K562 (cell line): Measurements from ENCODE around the gene PHOSPHO1. TPM values are rescaled to one million over a fixed set of nuclear protein-coding genes. Genes with fewer than 3 reads are reported as not detected.

Experiments
- FUS ChIP-seq: fragments of 200-400 bp; formaldehyde crosslinking; optimal IDR thresholded peaks from 2 replicates; pipeline ENCODE3; 2017; ENCODE audit warnings: low read depth, low read length
- NFE2L1 ChIP-seq: fragments of 450-650 bp; IDR thresholded peaks from 2 replicates; pipeline ENCODE4 v1.6.1; 2016; ENCODE audit warnings: missing genetic modification characterization, low read depth, mild to moderate bottlenecking, missing compliant biosample characterization, moderate library complexity, borderline replicate concordance
- PHB ChIP-seq: fragments of 250-450 bp; sonication (Bioruptor Pico); IDR thresholded peaks from 2 replicates; pipeline ENCODE4 v1.5.0; 2021
- PHB2 ChIP-seq: fragments of 450-650 bp; IDR thresholded peaks from 2 replicates; pipeline ENCODE4 v1.6.1; 2017; ENCODE audit warnings: low read depth
- PHF20 ChIP-seq: fragments of 450-650 bp; IDR thresholded peaks from 2 replicates; pipeline ENCODE4 v1.6.1; 2018; ENCODE audit not compliant: partially characterized antibody
- RCOR1 ChIP-seq, 2 experiments: IDR thresholded peaks; 2 replicates each; pipeline ENCODE4 v1.6.1; 2012; ENCODE audit warnings: low read depth in 2 of 2, low read length in 2 of 2, borderline replicate concordance in 1 of 2, improper control_type of control experiment in 1 of 2
- polyA plus RNA-seq, 8 experiments: library from polyadenylated mRNA; depleted of rRNA in 4 of 8; stranded (reverse) in 5 of 8; unstranded in 3 of 8; fragments of >200 nt; fragmentation: Nextera tagmentation in 2 of 8; fragmentation: Illumina TruSeq in 1 of 8; extraction: Ambion mirVana in 2 of 8; extraction: Trizol in 1 of 8; gene quantifications; 2 replicates each; pipeline versions ENCODE4 v1.2.1 to v1.2.3, GENCODE V29; 2011 to 2014; ENCODE audit warnings: inconsistent platforms in 1 of 8, missing spikeins in 1 of 8
- total RNA-seq, 7 experiments: library from RNA; depleted of rRNA in 6 of 7; stranded (reverse); fragments of >200 nt in 6 of 7; fragmentation: Illumina TruSeq in 2 of 7; extraction: Trizol in 2 of 7; gene quantifications; 2 replicates each; pipeline versions ENCODE4 v1.2.1 to v1.2.3, GENCODE V29; 2011 to 2021; ENCODE audit warnings: low replicate concordance in 1 of 7
- TF ChIP-seq, protein P1 (sequence below): fragments of 250-450 bp; sonication (Bioruptor Pico); IDR thresholded peaks from 2 replicates; pipeline ENCODE4 v1.8.0; 2022; ENCODE audit warnings: inconsistent platforms
- TF ChIP-seq, protein P2 (sequence below): fragments of 450-650 bp; formaldehyde crosslinking; IDR thresholded peaks from 2 replicates; pipeline ENCODE4 v1.4.0; 2020; ENCODE audit warnings: mild to moderate bottlenecking

Gene PHOSPHO1
- total and polyA plus RNA-seq, 9 of the 15 experiments (the other 6 are each of a cell fraction or from before 2014, with no cell fraction given) = 0.06 to 0.07 TPM; not detected in 7

DNA sequence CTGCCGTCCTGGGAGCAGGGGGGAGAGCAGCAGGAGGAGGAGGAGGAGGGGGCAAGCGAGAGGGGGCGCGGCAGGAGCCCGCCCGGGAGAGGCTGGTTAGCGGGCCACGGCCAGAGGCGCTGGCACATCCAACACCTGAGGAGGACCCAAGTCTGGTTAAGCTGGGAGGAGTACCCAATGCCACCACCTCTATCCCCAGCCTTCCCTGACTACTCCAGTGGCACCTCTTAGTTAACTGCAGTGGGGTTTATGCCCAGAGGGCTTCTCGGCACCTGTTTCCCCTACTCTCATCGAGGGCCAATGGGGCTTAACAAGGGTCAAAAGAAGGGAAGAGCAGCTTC is 5.6 kb downstream of the PHOSPHO1 start (continued):
- no peak for TF ChIP-seq FUS
- TF ChIP-seq PHB2 = no peak
- TF ChIP-seq RCOR1 (IDR thresholded peaks at IDR 0.05; ENCODE audit: borderline replicate concordance in 1 of 2, low read depth in 2 of 2, low read length in 2 of 2) = no peak
- no peak for TF ChIP-seq PHF20
- TF ChIP-seq, protein P1, sequence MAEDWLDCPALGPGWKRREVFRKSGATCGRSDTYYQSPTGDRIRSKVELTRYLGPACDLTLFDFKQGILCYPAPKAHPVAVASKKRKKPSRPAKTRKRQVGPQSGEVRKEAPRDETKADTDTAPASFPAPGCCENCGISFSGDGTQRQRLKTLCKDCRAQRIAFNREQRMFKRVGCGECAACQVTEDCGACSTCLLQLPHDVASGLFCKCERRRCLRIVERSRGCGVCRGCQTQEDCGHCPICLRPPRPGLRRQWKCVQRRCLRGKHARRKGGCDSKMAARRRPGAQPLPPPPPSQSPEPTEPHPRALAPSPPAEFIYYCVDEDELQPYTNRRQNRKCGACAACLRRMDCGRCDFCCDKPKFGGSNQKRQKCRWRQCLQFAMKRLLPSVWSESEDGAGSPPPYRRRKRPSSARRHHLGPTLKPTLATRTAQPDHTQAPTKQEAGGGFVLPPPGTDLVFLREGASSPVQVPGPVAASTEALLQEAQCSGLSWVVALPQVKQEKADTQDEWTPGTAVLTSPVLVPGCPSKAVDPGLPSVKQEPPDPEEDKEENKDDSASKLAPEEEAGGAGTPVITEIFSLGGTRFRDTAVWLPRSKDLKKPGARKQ (CRISPR knock-in tag) = no peak
- TF ChIP-seq NFE2L1 (tag) = no peak
- TF ChIP-seq PHB (CRISPR knock-in tag) = no peak
- TF ChIP-seq, protein P2, sequence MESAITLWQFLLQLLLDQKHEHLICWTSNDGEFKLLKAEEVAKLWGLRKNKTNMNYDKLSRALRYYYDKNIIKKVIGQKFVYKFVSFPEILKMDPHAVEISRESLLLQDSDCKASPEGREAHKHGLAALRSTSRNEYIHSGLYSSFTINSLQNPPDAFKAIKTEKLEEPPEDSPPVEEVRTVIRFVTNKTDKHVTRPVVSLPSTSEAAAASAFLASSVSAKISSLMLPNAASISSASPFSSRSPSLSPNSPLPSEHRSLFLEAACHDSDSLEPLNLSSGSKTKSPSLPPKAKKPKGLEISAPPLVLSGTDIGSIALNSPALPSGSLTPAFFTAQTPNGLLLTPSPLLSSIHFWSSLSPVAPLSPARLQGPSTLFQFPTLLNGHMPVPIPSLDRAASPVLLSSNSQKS (CRISPR knock-in tag) = no peak
